GM12878 (cell line): ENCODE measurements around the gene TBC1D1. TPM values are rescaled to one million over a fixed set of nuclear protein-coding genes. Genes with fewer than 3 reads are reported as not detected.

ENCODE experiments used
- ATAC-seq: fragments of 200-7000 bp; cut with Tn5 transposase; 3 replicates; pipeline ENCODE4 v1.9.1; 2020; ENCODE audit warnings: mild to moderate bottlenecking, moderate library complexity
- BruUV-seq: library from RNA; stranded (reverse); fragments of 400-500 nt; replicated peaks from 2 replicates; lab custom pipeline; 2021; lab: Mats Ljungman, UMichigan
- CTCF ChIA-PET: fragments of 300-600 bp; sonication (Branson Sonifier 250); formaldehyde crosslinking; extraction: SDS; loops from one replicate; lab custom pipeline; 2021; ENCODE audit warnings: inconsistent platforms; lab: Yijun Ruan, JAX
- POLR2A ChIA-PET: fragments of 350-600 bp; formaldehyde crosslinking; extraction: SDS; loops from one replicate; lab custom pipeline; 2021; ENCODE audit warnings: inconsistent platforms; lab: Charles Lee
- RAD21 ChIA-PET: fragments of 300-600 bp; sonication (Branson Sonifier 250); formaldehyde crosslinking; loops from one replicate; lab custom pipeline; 2023; ENCODE audit warnings: antibody characterized with exemption; ENCODE audit not compliant: unreplicated experiment; lab: Charles Lee
- SMC1A ChIA-PET: fragments of 300-600 bp; sonication (Branson Sonifier 250); formaldehyde crosslinking; loops from one replicate; lab custom pipeline; 2023; ENCODE audit not compliant: unreplicated experiment, uncharacterized antibody; lab: Charles Lee
- DNase-seq: peaks from one replicate; pipeline ENCODE4 v3.0.0-alpha.2; 2011; ENCODE audit warnings: low read depth, low spot score
- FAIRE-seq: peaks from 3 replicates; lab custom pipeline; 2011; peaks lifted over from hg19 to GRCh38; lab: Jason Lieb, UNC
- H2AFZ ChIP-seq: 2 replicates; pipeline ENCODE4 v1.6.0; 2011; ENCODE audit warnings: low read depth, low read length, control low read depth; ENCODE audit not compliant: control insufficient read depth
- H3K27ac ChIP-seq: 2 replicates; pipeline ENCODE4 v1.5.1; 2011; ENCODE audit warnings: control low read depth; ENCODE audit not compliant: control insufficient read depth, insufficient read depth
- H3K27me3 ChIP-seq, 2 experiments: replicated peaks in 1 of 2; 2 replicates each; pipeline versions ENCODE4 v1.6.0 to v1.6.1; 2011; ENCODE audit warnings: low read length in 1 of 2; ENCODE audit not compliant: control insufficient read depth in 2 of 2, insufficient read depth in 2 of 2
- H3K36me3 ChIP-seq, 2 experiments: 2 replicates each; pipeline ENCODE4 v1.5.1; 2011; ENCODE audit warnings: low read length in 1 of 2; ENCODE audit not compliant: control insufficient read depth in 2 of 2, insufficient read depth in 2 of 2
- H3K4me1 ChIP-seq: 2 replicates; pipeline ENCODE4 v1.6.1; 2011; ENCODE audit warnings: mild to moderate bottlenecking, low read length, moderate library complexity, mixed read lengths; ENCODE audit not compliant: control insufficient read depth, insufficient read depth
- H3K4me2 ChIP-seq: 2 replicates; pipeline ENCODE4 v1.6.0; 2011; ENCODE audit warnings: control low read depth; ENCODE audit not compliant: control insufficient read depth, insufficient read depth
- H3K4me3 ChIP-seq: fragments of 200-600 bp; sonication (generic); 2 replicates; pipeline ENCODE4 v1.5.1; 2016
- H3K79me2 ChIP-seq: 2 replicates; pipeline ENCODE4 v1.6.0; 2011; ENCODE audit warnings: low read length; ENCODE audit not compliant: control insufficient read depth, insufficient read depth
- H3K9ac ChIP-seq: 2 replicates; pipeline ENCODE4 v1.8.0; 2011; ENCODE audit warnings: low read length, control low read depth, mixed read lengths; ENCODE audit not compliant: control insufficient read depth, insufficient read depth
- H3K9me3 ChIP-seq: replicated peaks from 3 replicates; pipeline ENCODE4 v1.5.1; 2011; ENCODE audit warnings: mild to moderate bottlenecking, low read length; ENCODE audit not compliant: control insufficient read depth, insufficient read depth
- H4K20me1 ChIP-seq: 2 replicates; pipeline ENCODE4 v1.6.0; 2011; ENCODE audit not compliant: control insufficient read depth, insufficient read depth
- ETV6 ChIP-seq, 2 experiments: fragments of 450-650 bp in 1 of 2; IDR thresholded peaks in 1 of 2; conservative IDR thresholded peaks in 1 of 2; 2 replicates each; pipeline ENCODE4 v1.6.1; 2014; ENCODE audit warnings: antibody characterized with exemption in 1 of 2, borderline replicate concordance in 1 of 2, low read depth in 1 of 2, mild to moderate bottlenecking in 1 of 2, moderate library complexity in 1 of 2
- HDAC6 ChIP-seq: fragments of 200-600 bp; sonication (generic); IDR thresholded peaks from one replicate; pipeline ENCODE4 v1.8.0; 2017; ENCODE audit warnings: antibody characterized with exemption; ENCODE audit not compliant: unreplicated experiment
- MEF2B ChIP-seq: fragments of 450-650 bp; IDR thresholded peaks from 2 replicates; pipeline ENCODE4 v1.6.1; 2018; ENCODE audit warnings: mild to moderate bottlenecking, moderate library complexity; ENCODE audit not compliant: partially characterized antibody, poor library complexity, severe bottlenecking
- PRDM15 ChIP-seq: fragments of 450-650 bp; formaldehyde crosslinking; IDR thresholded peaks from 2 replicates; pipeline ENCODE4 v1.4.0; 2020; ENCODE audit warnings: mild to moderate bottlenecking, moderate library complexity
- RAD21 ChIP-seq: IDR thresholded peaks from 2 replicates; pipeline ENCODE4 v1.6.1; 2011; ENCODE audit warnings: mild to moderate bottlenecking, low read depth, low read length, moderate library complexity; ENCODE audit not compliant: insufficient read depth
- RELB ChIP-seq: fragments of 450-650 bp; IDR thresholded peaks from 2 replicates; pipeline ENCODE4 v1.6.1; 2017; ENCODE audit warnings: low read depth, mild to moderate bottlenecking, moderate library complexity
- STAT1 ChIP-seq: fragments of 450-650 bp; conservative IDR thresholded peaks from 2 replicates; pipeline ENCODE4 v1.6.1; 2014; ENCODE audit warnings: antibody characterized with exemption, mild to moderate bottlenecking
- in situ Hi-C: fragments of 300-500 bp; cut with MboI; formaldehyde crosslinking; loops from 9 replicates; pipeline ENCODE4 v1.14.3; 2018; ENCODE audit warnings: mixed read lengths
- intact Hi-C: fragments of 100-400 bp; cut with micrococcal nuclease; formaldehyde crosslinking; loops from one replicate; pipeline ENCODE4 v1.14.2; 2022; ENCODE audit not compliant: unreplicated experiment
- polyA plus RNA-seq, 11 experiments: library from polyadenylated mRNA; depleted of rRNA in 4 of 11; unstranded in 6 of 11; stranded (reverse) in 5 of 11; fragments of >200 nt; fragmentation: Nextera tagmentation in 4 of 11; fragmentation: Illumina TruSeq in 1 of 11; extraction: Ambion mirVana in 4 of 11; extraction: Trizol in 1 of 11; gene quantifications; 1 replicate in 1 of 11; 2 replicates in 10 of 11; pipeline versions ENCODE4 v1.2.1 to v1.2.3, GENCODE V29; 2011 to 2016; ENCODE audit warnings: inconsistent platforms in 2 of 11, missing spikeins in 2 of 11, low read depth in 1 of 11
- total RNA-seq, 4 experiments: library from RNA; depleted of rRNA in 3 of 4; stranded (reverse); fragments of >200 nt in 3 of 4; fragmentation: Illumina TruSeq in 1 of 4; extraction: Trizol in 1 of 4; gene quantifications; 2 replicates each; pipeline versions ENCODE4 v1.2.1 to v1.2.3, GENCODE V29; 2013 to 2021

The TBC1D1 gene
- total and polyA plus RNA-seq, 10 of the 15 experiments (the other 5 are each of a cell fraction or from before 2014, with no cell fraction given) = 5.3 to 102 (median 57.8) TPM

- no peak for TF ChIP-seq RAD21
- TF ChIP-seq, all 136 proteins: peak for 0
These were observed 117.7 kb downstream of the TBC1D1 start (continued) for GRCh38 chr4:38008571-38009021.

- H3K4me2 ChIP-seq = no peak overlapping the region
- no peaks in the 10 kb centered on the region for H3K4me1 ChIP-seq
These were observed 118.5 kb downstream of the TBC1D1 start for GRCh38 chr4:38009421-38009820.

More at GRCh38 chr4:38009421-38009820, 118.5 kb downstream of the TBC1D1 start:
- ChIA-PET CTCF (interaction anchor here (0.7 kb wide), 1 partner anchor 172 kb away, joined by 3 read pairs; no protein-coding TSS in a partner anchor), RAD21 (no interaction called here), POLR2A (interaction anchor here (1.1 kb wide), 1 partner anchor 19 kb away, joined by 4 read pairs; no protein-coding TSS in a partner anchor), SMC1A (interaction anchor here (0.6 to 1.2 kb wide), 3 partner anchors 15 to 296 kb away, joined by 3 to 4 read pairs (median 3); no protein-coding TSS in a partner anchor)
- Histone ChIP-seq H3K9me3 (no peaks in the 10 kb centered on the region), H3K4me3 (no peak overlapping the region), H3K27ac (no peak overlapping the region), H4K20me1 (no peaks in the 10 kb centered on the region), H3K36me3 (peaks cover 3% of the 10 kb centered on the region in 2 experiments; a peak in 1 of 4 replicates), H3K79me2 (no peaks in the 10 kb centered on the region; the same call in none of the 2 replicates), H3K27me3 (no peaks in the 10 kb centered on the region), H2AFZ (no peak overlapping the region), H3K9ac (no peak overlapping the region)
- FAIRE-seq (no peak), DNase-seq (no peak), ATAC-seq (no peak)
- no TSS peak for BruUV-seq
- TF ChIP-seq MEF2B (peak; percentile 28), PRDM15 (CRISPR knock-in tag) (no peak), ETV6 (conservative IDR thresholded peaks at IDR 0.05 in 1 of 2, IDR thresholded peaks at IDR 0.05 in 1 of 2; ENCODE audit: borderline replicate concordance in 1 of 2, low read depth in 1 of 2) (no peak), RELB (no peak), STAT1 (no peak), HDAC6 (no peak)
- in situ Hi-C loops = no loop called here
- intact Hi-C loops = no loop called here
